B cell (primary cell): Measurements from ENCODE around the gene OR6N1. TPM values are rescaled to one million over a fixed set of nuclear protein-coding genes. Genes with fewer than 3 reads are reported as not detected.

ENCODE experiments used
- ATAC-seq: fragments of 200-7000 bp; cut with Tn5 transposase; one replicate; pipeline ENCODE4 v1.10.0; 2021; ENCODE audit warnings: low read depth, mild to moderate bottlenecking, moderate number of reproducible peaks, moderate library complexity
- CTCF ChIA-PET: fragments of 350-600 bp; sonication (Branson Sonifier 250); formaldehyde crosslinking; loops from one replicate; lab custom pipeline; 2021; ENCODE audit warnings: antibody characterized with exemption, inconsistent platforms; lab: Charles Lee
- POLR2A ChIA-PET: fragments of 350-600 bp; sonication (Branson Sonifier 250); formaldehyde crosslinking; loops from one replicate; lab custom pipeline; 2021; ENCODE audit warnings: antibody characterized with exemption; lab: Charles Lee
- DNase-seq: peaks from one replicate; pipeline ENCODE4 v3.0.0; 2013
- H2AFZ ChIP-seq: 2 replicates; pipeline ENCODE4 v1.6.1; 2012; ENCODE audit warnings: mild to moderate bottlenecking, low read depth, low read length; ENCODE audit not compliant: insufficient read depth, poor library complexity, severe bottlenecking
- H3K27ac ChIP-seq, 2 donors: 1 replicate in 1 of 2; 2 replicates in 1 of 2; pipeline ENCODE4 v1.5.1; 2012 to 2013; ENCODE audit warnings: low read length in 2 of 2, mild to moderate bottlenecking in 2 of 2, moderate library complexity in 1 of 2
- H3K27me3 ChIP-seq, 4 experiments: fragments of 200-600 bp in 1 of 4; sonication (generic) in 1 of 4; replicated peaks in 1 of 4; 1 replicate in 2 of 4; 2 replicates in 2 of 4; pipeline versions ENCODE4 v1.6.1 to v1.7.0; 2013 to 2016; ENCODE audit warnings: low read length in 3 of 4, mild to moderate bottlenecking in 2 of 4, mixed read lengths in 1 of 4, moderate library complexity in 1 of 4; ENCODE audit not compliant: insufficient read depth in 4 of 4, control insufficient read depth in 3 of 4; ENCODE audit errors: control extremely low read depth in 1 of 4
- H3K36me3 ChIP-seq, 2 experiments: replicated peaks in 1 of 2; 1 replicate in 1 of 2; 2 replicates in 1 of 2; pipeline versions ENCODE4 v1.6.1 to v1.7.1; 2013; ENCODE audit warnings: low read length in 1 of 2; ENCODE audit not compliant: insufficient read depth in 2 of 2, control insufficient read depth in 1 of 2; ENCODE audit errors: control extremely low read depth in 1 of 2, extremely low read depth in 1 of 2
- H3K4me1 ChIP-seq, 2 donors: fragments of 200-600 bp in 1 of 2; sonication (generic) in 1 of 2; 1 replicate in 1 of 2; 2 replicates in 1 of 2; pipeline versions ENCODE4 v1.5.1 to v1.6.1; 2013 to 2017; ENCODE audit warnings: low read length in 2 of 2; ENCODE audit not compliant: control insufficient read depth in 2 of 2, insufficient read depth in 2 of 2
- H3K4me2 ChIP-seq: replicated peaks from 2 replicates; pipeline ENCODE3; 2012; ENCODE audit warnings: mild to moderate bottlenecking, low read depth, low read length; ENCODE audit not compliant: poor library complexity, severe bottlenecking
- H3K4me3 ChIP-seq, 5 experiments: fragments of 200-600 bp in 1 of 5; sonication (generic) in 1 of 5; 1 replicate in 3 of 5; 2 replicates in 2 of 5; pipeline versions ENCODE4 v1.5.1 to v1.7.0; 2011 to 2016; ENCODE audit warnings: low read length in 4 of 5, mild to moderate bottlenecking in 4 of 5, low read depth in 2 of 5, control low read depth in 1 of 5, moderate library complexity in 1 of 5; ENCODE audit not compliant: insufficient read depth in 1 of 5; ENCODE audit errors: control extremely low read depth in 1 of 5, extremely low read depth in 1 of 5
- H3K79me2 ChIP-seq: fragments of 200-600 bp; sonication (generic); one replicate; pipeline ENCODE4 v1.6.0; 2016; ENCODE audit warnings: low read length; ENCODE audit not compliant: control insufficient read depth, insufficient read depth
- H3K9ac ChIP-seq: fragments of 200-600 bp; sonication (generic); 2 replicates; pipeline ENCODE4 v1.6.1; 2017; ENCODE audit warnings: mild to moderate bottlenecking, low read length, moderate library complexity
- H3K9me3 ChIP-seq, 3 donors: one replicate each; pipeline versions ENCODE4 v1.6.1 to v1.7.1; 2013; ENCODE audit warnings: low read length in 2 of 3; ENCODE audit not compliant: control insufficient read depth in 2 of 3, insufficient read depth in 1 of 3; ENCODE audit errors: control extremely low read depth in 1 of 3
- H4K20me1 ChIP-seq: 2 replicates; pipeline ENCODE4 v1.6.0; 2012; ENCODE audit warnings: mild to moderate bottlenecking, low read length; ENCODE audit not compliant: insufficient read depth, control insufficient read depth, poor library complexity, severe bottlenecking
- H3K27ac Mint-ChIP-seq: one replicate; pipeline ENCODE4 v1.8.0; 2021; ENCODE audit warnings: mixed read lengths
- H3K27me3 Mint-ChIP-seq: one replicate; pipeline ENCODE4 v1.8.0; 2021; ENCODE audit warnings: mixed read lengths
- H3K4me1 Mint-ChIP-seq: one replicate; pipeline ENCODE4 v1.8.0; 2021; ENCODE audit warnings: mixed read lengths
- H3K4me3 Mint-ChIP-seq: one replicate; pipeline ENCODE4 v1.8.0; 2021; ENCODE audit warnings: mixed read lengths
- H3K9me3 Mint-ChIP-seq: one replicate; pipeline ENCODE4 v1.8.0; 2022; ENCODE audit warnings: mixed read lengths; ENCODE audit not compliant: insufficient read depth
- EZH2 ChIP-seq: IDR thresholded peaks from 2 replicates; pipeline ENCODE4 v1.6.1; 2012; ENCODE audit warnings: borderline replicate concordance, low read depth, mild to moderate bottlenecking, moderate library complexity, low read length; ENCODE audit not compliant: insufficient read depth, poor library complexity, severe bottlenecking
- WGBS: methylation state at CpG from one replicate; pipeline ENCODE4 v1.1.5; 2013; ENCODE audit warnings: missing lambda C conversion rate; ENCODE audit not compliant: insufficient coverage; 5-methylcytosine and 5-hydroxymethylcytosine counted together
- intact Hi-C: fragments of 100-400 bp; cut with micrococcal nuclease; formaldehyde crosslinking; loops from one replicate; pipeline ENCODE4 v1.10.0; 2022
- polyA plus RNA-seq: library from polyadenylated mRNA; depleted of rRNA; stranded (reverse); fragments of >200 nt; gene quantifications from 2 replicates; pipeline ENCODE4 v1.2.3, GENCODE V29; 2012
- total RNA-seq, 2 donors: library from RNA; stranded (reverse); fragments of 120-200 nt in 1 of 2; gene quantifications; 1 replicate in 1 of 2; 2 replicates in 1 of 2; pipeline versions ENCODE4 v1.2.3 to v1.2.4, GENCODE V29; 2013 to 2022
- TF ChIP-seq, protein P1 (sequence below): fragments of 200-600 bp; IDR thresholded peaks from one replicate; pipeline ENCODE4 v1.8.0; 2022; ENCODE audit warnings: antibody characterized with exemption, mild to moderate bottlenecking

OR6N1 gene
- total and polyA plus RNA-seq, 2 donors (not counting 1 experiment from before 2014, with no cell fraction given), result not detected

DNA sequence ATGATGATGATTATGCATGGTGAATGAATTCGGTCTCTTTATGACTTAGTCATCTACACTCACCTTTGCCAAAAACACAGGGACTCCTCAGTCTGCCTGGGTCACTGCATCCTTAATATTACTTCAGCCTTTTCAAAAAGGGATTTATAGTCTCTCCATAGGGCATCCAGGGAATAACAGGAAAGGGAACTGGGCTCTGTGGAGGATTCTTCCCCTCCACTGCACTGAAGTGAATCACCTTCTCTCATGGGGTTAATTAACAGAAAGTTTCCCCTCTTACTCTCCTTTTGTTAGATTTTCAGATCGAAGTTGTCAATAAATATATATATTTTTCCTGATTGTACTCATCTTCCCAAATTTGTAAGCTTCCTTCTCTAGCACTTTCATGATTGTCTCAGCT lies 51.4 kb downstream of the OR6N1 start, which contains the start of gene OR6K3:
Gene OR6K3, minus strand, starts transcription at position 101 of the 400 bp plus-strand sequence. CDS start 2,605 bp downstream, outside the sequence.
- ChIA-PET CTCF (no interaction called here), POLR2A (no interaction called here)
- Histone ChIP-seq H3K4me3 (no peak within 1 kb of the TSS), H3K4me1 (no peaks in the 10 kb centered on the region), H3K27me3 (peaks cover 0 to 5% (median 0%) of the 10 kb centered on the region in 4 experiments), H4K20me1 (no peaks in the 10 kb centered on the region), H2AFZ (no peak within 1 kb of the TSS), H3K79me2 (no peaks in the 10 kb centered on the region), H3K27ac (no peak within 1 kb of the TSS), H3K36me3 (no peaks in the 10 kb centered on the region), H3K9me3 (no peaks in the 10 kb centered on the region), H3K4me2 (no peak within 1 kb of the TSS), H3K9ac (no peak within 1 kb of the TSS)
- Mint-ChIP-seq H3K27ac (no peak within 1 kb of the TSS), H3K9me3 (no peaks in the 10 kb centered on the region), H3K4me3 (no peak within 1 kb of the TSS), H3K4me1 (no peaks in the 10 kb centered on the region), H3K27me3 (peaks cover 23% of the 10 kb centered on the region)
- DNase-seq (no peak), ATAC-seq (no peak)
- TF ChIP-seq, protein P1, sequence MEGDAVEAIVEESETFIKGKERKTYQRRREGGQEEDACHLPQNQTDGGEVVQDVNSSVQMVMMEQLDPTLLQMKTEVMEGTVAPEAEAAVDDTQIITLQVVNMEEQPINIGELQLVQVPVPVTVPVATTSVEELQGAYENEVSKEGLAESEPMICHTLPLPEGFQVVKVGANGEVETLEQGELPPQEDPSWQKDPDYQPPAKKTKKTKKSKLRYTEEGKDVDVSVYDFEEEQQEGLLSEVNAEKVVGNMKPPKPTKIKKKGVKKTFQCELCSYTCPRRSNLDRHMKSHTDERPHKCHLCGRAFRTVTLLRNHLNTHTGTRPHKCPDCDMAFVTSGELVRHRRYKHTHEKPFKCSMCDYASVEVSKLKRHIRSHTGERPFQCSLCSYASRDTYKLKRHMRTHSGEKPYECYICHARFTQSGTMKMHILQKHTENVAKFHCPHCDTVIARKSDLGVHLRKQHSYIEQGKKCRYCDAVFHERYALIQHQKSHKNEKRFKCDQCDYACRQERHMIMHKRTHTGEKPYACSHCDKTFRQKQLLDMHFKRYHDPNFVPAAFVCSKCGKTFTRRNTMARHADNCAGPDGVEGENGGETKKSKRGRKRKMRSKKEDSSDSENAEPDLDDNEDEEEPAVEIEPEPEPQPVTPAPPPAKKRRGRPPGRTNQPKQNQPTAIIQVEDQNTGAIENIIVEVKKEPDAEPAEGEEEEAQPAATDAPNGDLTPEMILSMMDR, result no peak
- no peak for TF ChIP-seq EZH2
- no CpG with 5 or more reads among the region's 2 CpGs for WGBS
- intact Hi-C loops, result no loop called here

DNA sequence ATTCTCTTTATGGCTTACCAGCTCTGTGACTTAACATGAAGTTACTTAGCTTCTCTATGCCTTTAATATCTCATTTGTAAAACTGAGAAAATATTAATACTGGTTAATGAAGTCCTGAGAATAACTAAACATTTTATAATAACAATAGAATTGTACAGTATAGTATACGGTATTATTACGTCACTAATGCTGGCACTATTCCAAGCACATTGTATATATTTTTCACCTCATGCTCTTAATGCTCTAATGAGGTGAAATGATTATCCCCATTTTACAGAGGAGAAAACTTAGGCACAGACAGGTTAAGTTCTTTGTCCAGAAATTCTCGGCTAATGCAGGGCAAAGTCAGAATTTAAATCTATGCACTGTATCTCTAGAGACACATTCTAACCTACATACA lies 52.3 kb downstream of the OR6N1 start:
- Histone ChIP-seq H3K36me3 (no peaks in the 10 kb centered on the region), H4K20me1 (no peaks in the 10 kb centered on the region), H3K4me2 (no peak overlapping the region), H3K4me1 (no peaks in the 10 kb centered on the region), H3K9me3 (no peaks in the 10 kb centered on the region), H3K27ac (no peak overlapping the region), H3K9ac (no peak overlapping the region), H3K27me3 (peaks cover 0 to 2% (median 0%) of the 10 kb centered on the region in 4 experiments), H3K79me2 (no peaks in the 10 kb centered on the region), H2AFZ (no peak overlapping the region), H3K4me3 (no peak overlapping the region)
- no peak overlapping the region for H3K27ac Mint-ChIP-seq
- TF ChIP-seq EZH2, result no peak
- TF ChIP-seq, protein P1, result no peak
- ATAC-seq (no peak), DNase-seq (no peak)
- H3K27me3 Mint-ChIP-seq, result peaks cover 18% of the 10 kb centered on the region
- no peak overlapping the region for H3K4me3 Mint-ChIP-seq
- POLR2A ChIA-PET, result no interaction called here
- WGBS, result no CpG with 5 or more reads among the region's 3 CpGs
- intact Hi-C loops, result no loop called here
- CTCF ChIA-PET, result no interaction called here
- H3K4me1 Mint-ChIP-seq, result no peaks in the 10 kb centered on the region
- no peaks in the 10 kb centered on the region for H3K9me3 Mint-ChIP-seq
